GM12891 (cell line): ENCODE measurements around the gene TBXAS1.

Experiments used
- POLR2A ChIP-seq: IDR thresholded peaks from 2 replicates; pipeline ENCODE4 v1.6.1; 2011; ENCODE audit warnings: low read depth, low read length, control low read depth
- POU2F2 ChIP-seq: IDR thresholded peaks from 2 replicates; pipeline ENCODE4 v1.6.1; 2011; ENCODE audit warnings: low read depth, mild to moderate bottlenecking, control low read depth, low read length, moderate library complexity

DNA sequence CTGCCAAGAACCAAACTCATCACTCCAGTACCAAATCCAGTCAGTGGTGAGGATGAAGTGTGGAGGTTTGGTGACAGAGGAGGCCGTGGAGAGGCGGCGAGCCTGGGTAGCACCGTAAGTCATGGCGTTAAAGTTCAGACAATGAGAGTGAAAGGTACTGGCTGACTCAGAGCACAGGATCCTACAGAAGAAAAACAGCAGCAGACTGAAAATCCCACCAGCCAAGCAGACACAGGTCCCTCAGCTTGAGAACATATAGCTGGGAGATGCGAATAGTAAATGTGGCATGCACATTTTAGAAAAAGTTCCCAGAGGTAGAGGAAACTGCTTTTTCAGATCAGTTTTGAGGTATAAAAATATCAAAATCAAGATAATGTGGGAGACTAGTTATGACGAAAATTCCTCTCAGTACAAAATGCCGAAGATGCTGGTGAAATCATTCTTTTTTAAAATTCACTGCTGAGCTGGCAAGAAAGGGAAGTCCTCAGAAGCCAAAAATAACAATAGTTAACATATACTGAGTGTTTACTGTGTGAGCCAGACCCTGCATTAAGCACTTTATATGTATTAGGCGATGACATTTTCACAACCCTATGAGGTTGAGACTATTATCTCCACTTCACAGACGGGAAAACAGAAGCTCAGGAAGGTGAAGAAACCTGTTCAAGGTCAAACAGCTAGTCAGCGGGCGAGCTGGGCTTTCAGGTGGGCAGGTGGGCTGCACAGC lies 212.8 kb downstream of the TBXAS1 start:
- no peak for TF ChIP-seq POLR2A
- TF ChIP-seq POU2F2 = no peak
